Kidney (tissue), 14 donors: ENCODE data around the gene SMC3. TPM values are rescaled to one million over a fixed set of nuclear protein-coding genes. Genes with fewer than 3 reads are reported as not detected.

Experiments
- DNase-seq, 5 donors: peaks; one replicate each; pipeline ENCODE4 v3.0.0-alpha.2; 2013 to 2020
- FAIRE-seq: peaks from 2 replicates; lab custom pipeline; 2012; peaks lifted over from hg19 to GRCh38; lab: Jason Lieb, UNC
- H3K27ac ChIP-seq, 2 donors: one replicate each; pipeline ENCODE4 v1.7.0; 2013; ENCODE audit warnings: low read depth in 2 of 2, low read length in 2 of 2, inconsistent platforms in 1 of 2
- H3K27me3 ChIP-seq: one replicate; pipeline ENCODE4 v1.7.1; 2013; ENCODE audit warnings: low read length, inconsistent platforms; ENCODE audit not compliant: control insufficient read depth, insufficient read depth
- H3K36me3 ChIP-seq, 3 donors: one replicate each; pipeline versions ENCODE4 v1.7.0 to v1.7.1; 2013; ENCODE audit warnings: low read length in 3 of 3, control low read depth in 1 of 3, inconsistent platforms in 1 of 3; ENCODE audit not compliant: insufficient read depth in 3 of 3, control insufficient read depth in 2 of 3
- H3K4me1 ChIP-seq, 3 donors: one replicate each; pipeline versions ENCODE4 v1.7.0 to v1.7.1; 2013; ENCODE audit warnings: low read length in 3 of 3, inconsistent platforms in 1 of 3, low read depth in 1 of 3; ENCODE audit not compliant: control insufficient read depth in 2 of 3, insufficient read depth in 2 of 3
- H3K4me3 ChIP-seq, 3 donors: one replicate each; pipeline versions ENCODE4 v1.7.0 to v1.8.1; 2013; ENCODE audit warnings: low read length in 3 of 3, control low read depth in 1 of 3, inconsistent platforms in 1 of 3
- H3K9ac ChIP-seq, 3 donors: one replicate each; pipeline versions ENCODE4 v1.7.0 to v1.7.1; 2013; ENCODE audit warnings: low read length in 3 of 3, control low read depth in 1 of 3, inconsistent platforms in 1 of 3
- H3K9me3 ChIP-seq, 3 donors: one replicate each; pipeline versions ENCODE4 v1.7.0 to v1.7.1; 2013; ENCODE audit warnings: low read length in 3 of 3, control low read depth in 1 of 3, inconsistent platforms in 1 of 3; ENCODE audit not compliant: control insufficient read depth in 2 of 3, insufficient read depth in 1 of 3
- intact Hi-C: fragments of 100-400 bp; cut with DNase I; formaldehyde crosslinking; loops from one replicate; pipeline ENCODE4 v1.11.1; 2022
- polyA plus RNA-seq: library from polyadenylated mRNA; stranded (reverse); fragments of 350-450 nt; fragmentation: Illumina TruSeq; extraction: RNeasy Lipid Tissue Mini Kit (QIAGEN cat#74804); gene quantifications from one replicate; pipeline ENCODE4 v1.2.3, GENCODE V29; 2014; ENCODE audit warnings: low read depth, low replicate concordance; ENCODE audit not compliant: insufficient read depth
- total RNA-seq: library from RNA; stranded (reverse); fragmentation: NEBNext Ultra II Directional; extraction: Animal tissue kit (Norgen Biotek cat#: 25700); gene quantifications from one replicate; pipeline ENCODE4 v1.2.1, GENCODE V29; 2021
- TF ChIP-seq, protein P1 (sequence below): IDR thresholded peaks from 3 replicates; pipeline ENCODE4 v1.5.1; 2012; ENCODE audit warnings: mild to moderate bottlenecking, moderate library complexity, borderline replicate concordance; ENCODE audit not compliant: insufficient read depth; ENCODE audit errors: extremely low read depth
- donor health status: control.
- donor health status: control.
- donor health status: control.
- donor health status: control.
- donor health status: control.
- donor health status: DM: yes; HTN: yes; CAD: no.
- donor health status: Normal renal cell carcinoma (clear cell type).

Gene SMC3
- total and polyA plus RNA-seq, 2 donors from 2014 or later: 13.9 to 29.6 TPM

DNA sequence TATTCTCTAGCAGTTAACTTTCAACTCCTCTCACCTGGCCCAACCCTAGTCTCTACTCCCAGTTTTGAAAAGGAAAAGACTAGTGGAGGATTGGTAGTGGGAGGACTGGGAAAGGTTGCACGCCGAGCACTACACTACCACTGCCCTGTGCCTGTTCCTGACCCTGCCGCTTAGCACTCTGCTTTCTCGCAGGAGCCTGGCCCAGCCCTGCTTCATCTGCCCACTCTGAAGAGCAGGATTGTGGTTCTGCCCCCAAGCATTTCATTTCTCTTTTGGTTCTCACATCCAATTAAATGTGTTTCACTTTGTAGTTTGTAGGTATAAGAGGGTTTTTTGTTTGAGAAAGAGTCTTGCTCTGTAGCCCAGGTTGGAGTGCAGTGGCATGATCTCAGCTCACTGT, 45.1 kb downstream of the SMC3 start:
- intact Hi-C loops: no loop called here

DNA sequence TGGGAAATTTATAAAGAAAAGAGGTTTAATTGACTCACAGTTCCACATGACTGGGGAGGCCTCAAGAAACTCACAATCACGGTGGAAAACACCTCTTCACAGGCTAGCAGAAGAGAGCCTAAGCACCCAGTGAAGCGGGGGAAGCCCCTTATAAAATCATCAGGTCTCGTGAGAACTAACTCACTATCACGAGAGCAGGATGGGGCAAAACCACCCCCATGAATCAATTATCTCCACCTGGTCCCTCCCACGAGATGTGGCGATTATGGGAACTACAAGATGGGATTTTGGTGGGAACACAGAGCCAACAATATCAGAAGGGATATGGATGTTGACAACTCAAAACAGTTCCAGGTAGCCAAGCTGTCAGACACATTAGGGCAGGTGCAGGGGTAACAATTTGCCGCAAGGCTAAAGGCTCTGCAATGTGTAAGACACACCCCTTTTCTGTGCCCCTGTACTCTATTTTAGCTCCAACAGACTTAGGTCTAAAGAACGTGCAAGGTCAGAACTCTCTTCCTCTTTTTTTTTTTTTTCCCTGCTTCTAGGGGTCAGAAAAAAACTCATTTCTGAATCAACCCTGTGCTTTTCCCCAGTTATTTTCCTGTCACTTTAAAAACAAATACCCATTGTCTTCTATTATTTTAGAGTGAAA, 46.0 kb downstream of the SMC3 start:
- TF ChIP-seq, protein P1, sequence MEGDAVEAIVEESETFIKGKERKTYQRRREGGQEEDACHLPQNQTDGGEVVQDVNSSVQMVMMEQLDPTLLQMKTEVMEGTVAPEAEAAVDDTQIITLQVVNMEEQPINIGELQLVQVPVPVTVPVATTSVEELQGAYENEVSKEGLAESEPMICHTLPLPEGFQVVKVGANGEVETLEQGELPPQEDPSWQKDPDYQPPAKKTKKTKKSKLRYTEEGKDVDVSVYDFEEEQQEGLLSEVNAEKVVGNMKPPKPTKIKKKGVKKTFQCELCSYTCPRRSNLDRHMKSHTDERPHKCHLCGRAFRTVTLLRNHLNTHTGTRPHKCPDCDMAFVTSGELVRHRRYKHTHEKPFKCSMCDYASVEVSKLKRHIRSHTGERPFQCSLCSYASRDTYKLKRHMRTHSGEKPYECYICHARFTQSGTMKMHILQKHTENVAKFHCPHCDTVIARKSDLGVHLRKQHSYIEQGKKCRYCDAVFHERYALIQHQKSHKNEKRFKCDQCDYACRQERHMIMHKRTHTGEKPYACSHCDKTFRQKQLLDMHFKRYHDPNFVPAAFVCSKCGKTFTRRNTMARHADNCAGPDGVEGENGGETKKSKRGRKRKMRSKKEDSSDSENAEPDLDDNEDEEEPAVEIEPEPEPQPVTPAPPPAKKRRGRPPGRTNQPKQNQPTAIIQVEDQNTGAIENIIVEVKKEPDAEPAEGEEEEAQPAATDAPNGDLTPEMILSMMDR: no peak
- DNase-seq: no peak
- intact Hi-C loops: no loop called here
- no peaks in the 10 kb centered on the region for H3K9me3 ChIP-seq
- H3K9ac ChIP-seq: no peak overlapping the region
- H3K4me3 ChIP-seq: no peak overlapping the region
- no peaks in the 10 kb centered on the region for H3K4me1 ChIP-seq
- no peaks in the 10 kb centered on the region for H3K36me3 ChIP-seq
- H3K27me3 ChIP-seq: no peaks in the 10 kb centered on the region
- no peak overlapping the region for H3K27ac ChIP-seq
- FAIRE-seq: no peak

More for the DNA sequence above, 45.1 kb downstream of the SMC3 start:
- Histone ChIP-seq H3K4me3 (no peak overlapping the region), H3K36me3 (no peaks in the 10 kb centered on the region), H3K9ac (no peak overlapping the region), H3K4me1 (no peaks in the 10 kb centered on the region), H3K27me3 (no peaks in the 10 kb centered on the region), H3K9me3 (no peaks in the 10 kb centered on the region), H3K27ac (no peak overlapping the region)
- FAIRE-seq: no peak
- TF ChIP-seq, protein P1: no peak
- DNase-seq: no peak

DNA sequence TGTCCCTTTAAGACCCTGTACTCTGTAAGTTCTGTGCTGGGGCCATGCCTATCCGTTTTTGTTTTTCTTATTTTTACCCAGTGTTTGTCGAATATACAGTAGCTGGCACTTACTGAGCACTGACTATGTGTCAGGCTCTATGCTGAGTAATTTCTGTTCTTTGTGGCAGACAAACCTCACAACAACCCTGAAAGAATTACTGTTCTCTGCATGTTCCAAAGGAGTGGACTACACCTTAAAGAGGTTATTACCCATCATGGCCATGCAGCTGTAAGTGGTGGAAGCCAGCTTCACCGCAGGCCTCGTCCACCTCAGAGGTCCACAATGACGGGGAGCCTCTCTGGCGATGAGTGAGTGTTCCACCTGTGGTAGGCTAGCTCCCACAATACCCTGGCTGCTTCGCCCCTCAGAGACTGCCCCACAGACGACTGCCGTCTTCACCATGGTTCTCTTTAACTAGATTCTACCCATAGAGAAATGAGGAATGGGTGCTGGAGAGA, 46.6 kb downstream of the SMC3 start:
- no peaks in the 10 kb centered on the region for H3K4me1 ChIP-seq
- no peaks in the 10 kb centered on the region for H3K36me3 ChIP-seq
- H3K9ac ChIP-seq: no peak overlapping the region
- intact Hi-C loops: no loop called here
- H3K27ac ChIP-seq: no peak overlapping the region
- no peak for DNase-seq
- no peaks in the 10 kb centered on the region for H3K27me3 ChIP-seq
- H3K4me3 ChIP-seq: no peak overlapping the region
- FAIRE-seq: no peak
- TF ChIP-seq, protein P1: no peak
- no peaks in the 10 kb centered on the region for H3K9me3 ChIP-seq
